ENCODE measurements around the gene FEZ2. TPM values are rescaled to one million over a fixed set of nuclear protein-coding genes. Genes with fewer than 3 reads are reported as not detected.
A peak's percentile ranks its signal among the peaks of the same experiment; 100 is the strongest.

Gene FEZ2
- total RNA-seq, 5 donors from 2014 or later (not counting 1 experiment from before 2014, with no cell fraction given), result 11.0 to 17.3 (median 12.8) TPM

- POLR2A ChIA-PET, result no interaction called here
- Mint-ChIP-seq H3K4me3 (no peak overlapping the region), H3K27ac (no peak overlapping the region), H3K27me3 (no peaks in the 10 kb centered on the region), H3K9me3 (no peaks in the 10 kb centered on the region), H3K4me1 (peaks cover 9 to 15% (median 12%) of the 10 kb centered on the region in 3 donors), H3K36me3 (peaks cover 50% of the 10 kb centered on the region)
- Histone ChIP-seq H3K27ac (ENCODE audit: low read length) (no peak overlapping the region), H3K9me3 (no peaks in the 10 kb centered on the region), H3K4me1 (ENCODE audit: control insufficient read depth in 1 of 2, extremely low read depth in 1 of 2, insufficient read depth in 2 of 2, low read length in 2 of 2) (peaks cover 0 to 12% of the 10 kb centered on the region in 2 experiments), H3K27me3 (replicated peaks in 1 of 2; ENCODE audit: control insufficient read depth in 2 of 2, extremely low read depth in 1 of 2, insufficient read depth in 2 of 2, low read length in 1 of 2) (no peaks in the 10 kb centered on the region), H3K4me3 (ENCODE audit: control insufficient read depth in 1 of 2, extremely low read depth in 1 of 2, low read length in 1 of 2) (no peak overlapping the region), H3K36me3 (ENCODE audit: control insufficient read depth in 2 of 2, extremely low read depth in 1 of 2, insufficient read depth in 1 of 2, low read length in 1 of 2) (peaks cover 8 to 42% of the 10 kb centered on the region in 2 donors)
- no peak for DNase-seq
- 80% methylated on average over 2 of the region's 4 CpGs for WGBS (ENCODE audit: insufficient coverage)
- CTCF ChIA-PET, result no interaction called here
- no peak for ATAC-seq (replicated peaks in 1 of 4)
These were observed 44.3 kb downstream of the FEZ2 start for GRCh38 chr2:36553683-36554082.

- Mint-ChIP-seq H3K4me3 (no peak overlapping the region), H3K27ac (peak overlapping the region in 1 of 2 donors; percentile 66), H3K27me3 (no peaks in the 10 kb centered on the region), H3K36me3 (peaks cover 58% of the 10 kb centered on the region), H3K4me1 (peaks cover 9 to 21% (median 17%) of the 10 kb centered on the region in 3 donors), H3K9me3 (no peaks in the 10 kb centered on the region)
- ATAC-seq (replicated peaks in 1 of 4) (no peak), DNase-seq (no peak)
- WGBS (ENCODE audit: insufficient coverage), result 100% methylated on average over 2 of the region's 5 CpGs
- Histone ChIP-seq H3K4me1 (ENCODE audit: control insufficient read depth in 1 of 2, extremely low read depth in 1 of 2, insufficient read depth in 2 of 2, low read length in 2 of 2) (peaks cover 0 to 16% of the 10 kb centered on the region in 2 experiments), H3K9me3 (no peaks in the 10 kb centered on the region), H3K27me3 (replicated peaks in 1 of 2; ENCODE audit: control insufficient read depth in 2 of 2, extremely low read depth in 1 of 2, insufficient read depth in 2 of 2, low read length in 1 of 2) (no peaks in the 10 kb centered on the region), H3K36me3 (ENCODE audit: control insufficient read depth in 2 of 2, extremely low read depth in 1 of 2, insufficient read depth in 1 of 2, low read length in 1 of 2) (peaks cover 4 to 29% of the 10 kb centered on the region in 2 donors), H3K4me3 (ENCODE audit: control insufficient read depth in 1 of 2, extremely low read depth in 1 of 2, low read length in 1 of 2) (no peak overlapping the region), H3K27ac (ENCODE audit: low read length) (no peak overlapping the region)
- CTCF ChIA-PET, result interaction anchor here (0.6 to 0.7 kb wide), 3 partner anchors 19 to 876 kb away, joined by 4 to 5 read pairs (median 4); no protein-coding TSS in a partner anchor
- POLR2A ChIA-PET, result interaction anchor here in 1 of 2 donors (0.6 kb wide), 1 partner anchor 1459 kb away, joined by 6 read pairs; no protein-coding TSS in a partner anchor
These were observed 48.0 kb downstream of the FEZ2 start for GRCh38 chr2:36550006-36550405.

- H3K4me3 Mint-ChIP-seq, result peak overlapping the region in 2 of 3 donors; percentile 3 to 7
- ATAC-seq (replicated peaks in 1 of 4) (peak; percentile 23 to 94 (median 44)), DNase-seq (peak in 1 of 35 experiments; percentile 27)
- peaks cover 9 to 21% (median 17%) of the 10 kb centered on the region in 3 donors for H3K4me1 Mint-ChIP-seq
- POLR2A ChIA-PET, result interaction anchor here in 1 of 2 donors (0.5 to 0.6 kb wide), 2 partner anchors 57 to 60 kb away, joined by 3 to 4 read pairs; no protein-coding TSS in a partner anchor
- H3K27me3 Mint-ChIP-seq, result no peaks in the 10 kb centered on the region
- Histone ChIP-seq H3K4me1 (ENCODE audit: control insufficient read depth in 1 of 2, extremely low read depth in 1 of 2, insufficient read depth in 2 of 2, low read length in 2 of 2) (peaks cover 0 to 16% of the 10 kb centered on the region in 2 experiments), H3K36me3 (ENCODE audit: control insufficient read depth in 2 of 2, extremely low read depth in 1 of 2, insufficient read depth in 1 of 2, low read length in 1 of 2) (peaks cover 4 to 25% of the 10 kb centered on the region in 2 donors), H3K27me3 (replicated peaks in 1 of 2; ENCODE audit: control insufficient read depth in 2 of 2, extremely low read depth in 1 of 2, insufficient read depth in 2 of 2, low read length in 1 of 2) (no peaks in the 10 kb centered on the region), H3K9me3 (no peaks in the 10 kb centered on the region), H3K27ac (ENCODE audit: low read length) (no peak overlapping the region), H3K4me3 (ENCODE audit: control insufficient read depth in 1 of 2, extremely low read depth in 1 of 2, low read length in 1 of 2) (no peak overlapping the region)
- peak overlapping the region; percentile 10 to 83 for H3K27ac Mint-ChIP-seq
- CTCF ChIA-PET, result no interaction called here
- no peaks in the 10 kb centered on the region for H3K9me3 Mint-ChIP-seq
- H3K36me3 Mint-ChIP-seq, result peaks cover 59% of the 10 kb centered on the region
- WGBS (ENCODE audit: insufficient coverage), result no CpG with 5 or more reads among the region's 7 CpGs
These were observed 48.8 kb downstream of the FEZ2 start for GRCh38 chr2:36549165-36549574.

GRCh38 chr2:36547906-36548305 is 50.1 kb downstream of the FEZ2 start:
- ChIA-PET POLR2A (no interaction called here), CTCF (no interaction called here)
- Mint-ChIP-seq H3K9me3 (no peaks in the 10 kb centered on the region), H3K27ac (no peak overlapping the region), H3K4me3 (no peak overlapping the region), H3K27me3 (no peaks in the 10 kb centered on the region), H3K36me3 (peaks cover 54% of the 10 kb centered on the region), H3K4me1 (peaks cover 9 to 21% (median 17%) of the 10 kb centered on the region in 3 donors)
- no peak overlapping the region for H3K27ac ChIP-seq (ENCODE audit: low read length)
- ATAC-seq (replicated peaks in 1 of 4), result no peak
- H3K9me3 ChIP-seq, result no peaks in the 10 kb centered on the region
- H3K36me3 ChIP-seq (ENCODE audit: control insufficient read depth in 2 of 2, extremely low read depth in 1 of 2, insufficient read depth in 1 of 2, low read length in 1 of 2), result peaks cover 4 to 18% of the 10 kb centered on the region in 2 donors
- no peak overlapping the region for H3K4me3 ChIP-seq (ENCODE audit: control insufficient read depth in 1 of 2, extremely low read depth in 1 of 2, low read length in 1 of 2)
- DNase-seq, result no peak
- no peaks in the 10 kb centered on the region for H3K27me3 ChIP-seq (replicated peaks in 1 of 2; ENCODE audit: control insufficient read depth in 2 of 2, extremely low read depth in 1 of 2, insufficient read depth in 2 of 2, low read length in 1 of 2)
- peaks cover 0 to 16% of the 10 kb centered on the region in 2 experiments for H3K4me1 ChIP-seq (ENCODE audit: control insufficient read depth in 1 of 2, extremely low read depth in 1 of 2, insufficient read depth in 2 of 2, low read length in 2 of 2)
- 100% methylated on average over 2 of the region's 3 CpGs for WGBS (ENCODE audit: insufficient coverage)

- no peak overlapping the region for H3K4me3 ChIP-seq (ENCODE audit: control insufficient read depth in 1 of 2, extremely low read depth in 1 of 2, low read length in 1 of 2)
- no peaks in the 10 kb centered on the region for H3K27me3 ChIP-seq (replicated peaks in 1 of 2; ENCODE audit: control insufficient read depth in 2 of 2, extremely low read depth in 1 of 2, insufficient read depth in 2 of 2, low read length in 1 of 2)
- H3K27ac ChIP-seq (ENCODE audit: low read length), result no peak overlapping the region
- H3K36me3 ChIP-seq (ENCODE audit: control insufficient read depth in 2 of 2, extremely low read depth in 1 of 2, insufficient read depth in 1 of 2, low read length in 1 of 2), result peaks cover under 1 to 6% of the 10 kb centered on the region in 2 donors
- peaks cover 0 to 16% of the 10 kb centered on the region in 2 experiments for H3K4me1 ChIP-seq (ENCODE audit: control insufficient read depth in 1 of 2, extremely low read depth in 1 of 2, insufficient read depth in 2 of 2, low read length in 2 of 2)
- H3K4me3 Mint-ChIP-seq, result no peak overlapping the region
- ChIA-PET CTCF (interaction anchor here in 1 of 2 donors (0.6 to 0.7 kb wide), 2 partner anchors 46 to 185 kb away, joined by 4 to 11 read pairs; no protein-coding TSS in a partner anchor), POLR2A (no interaction called here)
- WGBS (ENCODE audit: insufficient coverage), result no CpG with 5 or more reads among the region's 1 CpG
- peaks cover 9 to 21% (median 17%) of the 10 kb centered on the region in 3 donors for H3K4me1 Mint-ChIP-seq
- peaks cover 43% of the 10 kb centered on the region for H3K36me3 Mint-ChIP-seq
- no peak overlapping the region for H3K27ac Mint-ChIP-seq
- H3K9me3 ChIP-seq, result no peaks in the 10 kb centered on the region
- DNase-seq (no peak), ATAC-seq (replicated peaks in 1 of 4) (no peak)
- no peaks in the 10 kb centered on the region for H3K27me3 Mint-ChIP-seq
- no peaks in the 10 kb centered on the region for H3K9me3 Mint-ChIP-seq
These were observed 52.0 kb downstream of the FEZ2 start for GRCh38 chr2:36545871-36546416.

GRCh38 chr2:36544638-36545338 is 53.2 kb downstream of the FEZ2 start:
- Mint-ChIP-seq H3K9me3 (no peaks in the 10 kb centered on the region), H3K27ac (no peak overlapping the region), H3K4me3 (no peak overlapping the region), H3K4me1 (peaks cover 5 to 16% (median 12%) of the 10 kb centered on the region in 3 donors), H3K36me3 (peaks cover 38% of the 10 kb centered on the region), H3K27me3 (no peaks in the 10 kb centered on the region)
- peaks cover 0 to 4% of the 10 kb centered on the region in 2 donors for H3K36me3 ChIP-seq (ENCODE audit: control insufficient read depth in 2 of 2, extremely low read depth in 1 of 2, insufficient read depth in 1 of 2, low read length in 1 of 2)
- H3K9me3 ChIP-seq, result no peaks in the 10 kb centered on the region
- no peak for ATAC-seq (replicated peaks in 1 of 4)
- H3K27ac ChIP-seq (ENCODE audit: low read length), result no peak overlapping the region
- peaks cover 0 to 10% of the 10 kb centered on the region in 2 experiments for H3K4me1 ChIP-seq (ENCODE audit: control insufficient read depth in 1 of 2, extremely low read depth in 1 of 2, insufficient read depth in 2 of 2, low read length in 2 of 2)
- no CpG with 5 or more reads among the region's 6 CpGs for WGBS (ENCODE audit: insufficient coverage)
- CTCF ChIA-PET, result no interaction called here
- no peak for DNase-seq
- H3K4me3 ChIP-seq (ENCODE audit: control insufficient read depth in 1 of 2, extremely low read depth in 1 of 2, low read length in 1 of 2), result no peak overlapping the region
- POLR2A ChIA-PET, result no interaction called here
- H3K27me3 ChIP-seq (replicated peaks in 1 of 2; ENCODE audit: control insufficient read depth in 2 of 2, extremely low read depth in 1 of 2, insufficient read depth in 2 of 2, low read length in 1 of 2), result no peaks in the 10 kb centered on the region
